Thoracic aorta (tissue), 2 donors: ENCODE measurements around the gene HTR2B. TPM values are rescaled to one million over a fixed set of nuclear protein-coding genes. Genes with fewer than 3 reads are reported as not detected.

Experiments used
- ATAC-seq: fragments of 150-250 bp; one replicate; pipeline ENCODE4 v1.8.0; 2017; ENCODE audit warnings: low read depth; ENCODE audit not compliant: insufficient number of reproducible peaks, low FRiP score
- DNase-seq: peaks from one replicate; pipeline ENCODE4 v3.0.0-alpha.2; 2020; ENCODE audit warnings: low spot score
- H3K27ac ChIP-seq, 2 donors: fragments of 200-600 bp; sonication (generic); 1 replicate in 1 of 2; 2 replicates in 1 of 2; pipeline ENCODE4 v1.5.1; 2016; ENCODE audit warnings: mild to moderate bottlenecking in 2 of 2, moderate library complexity in 2 of 2
- H3K27me3 ChIP-seq: fragments of 200-600 bp; sonication (generic); replicated peaks from 2 replicates; pipeline ENCODE4 v1.6.0; 2016; ENCODE audit warnings: mild to moderate bottlenecking; ENCODE audit not compliant: insufficient read depth
- H3K36me3 ChIP-seq: fragments of 200-600 bp; sonication (generic); one replicate; pipeline ENCODE4 v1.5.1; 2016
- H3K4me1 ChIP-seq, 2 donors: fragments of 200-600 bp; sonication (generic); 1 replicate in 1 of 2; 2 replicates in 1 of 2; pipeline versions ENCODE4 v1.5.1 to v1.6.0; 2016; ENCODE audit warnings: low read depth in 2 of 2, mild to moderate bottlenecking in 1 of 2; ENCODE audit not compliant: control insufficient read depth in 1 of 2
- H3K4me3 ChIP-seq: fragments of 200-600 bp; sonication (generic); 2 replicates; pipeline ENCODE4 v1.5.1; 2016; ENCODE audit warnings: mild to moderate bottlenecking
- H3K9me3 ChIP-seq: fragments of 200-600 bp; sonication (generic); 2 replicates; pipeline ENCODE4 v1.5.1; 2016
- CTCF ChIP-seq: fragments of 200-600 bp; sonication (generic); IDR thresholded peaks from one replicate; pipeline ENCODE4 v1.5.1; 2019; ENCODE audit warnings: antibody characterized with exemption
- total RNA-seq, 2 donors: library from RNA; depleted of rRNA; stranded (reverse); fragments of >200 nt; gene quantifications; one replicate each; pipeline versions ENCODE4 v1.1.0 to v1.2.3, GENCODE V29; 2016

Gene HTR2B
- total RNA-seq, 2 donors from 2014 or later, result 2.8 to 9.2 TPM

- Histone ChIP-seq H3K27me3 (no peaks in the 10 kb centered on the region), H3K4me1 (peaks cover 0 to under 1% of the 10 kb centered on the region in 2 donors), H3K27ac (no peak overlapping the region), H3K9me3 (no peaks in the 10 kb centered on the region), H3K4me3 (no peak overlapping the region), H3K36me3 (peaks cover 36% of the 10 kb centered on the region)
- no peak for DNase-seq
- TF ChIP-seq CTCF, result no peak
- ATAC-seq, result no peak
Observed at GRCh38 chr2:231168460-231169139, 43.8 kb upstream of the HTR2B start.

- H3K27me3 ChIP-seq, result no peaks in the 10 kb centered on the region
- ATAC-seq (no peak), DNase-seq (no peak)
- no peak overlapping the region for H3K27ac ChIP-seq
- no peaks in the 10 kb centered on the region for H3K9me3 ChIP-seq
- TF ChIP-seq CTCF, result no peak
- no peak overlapping the region for H3K4me3 ChIP-seq
- H3K36me3 ChIP-seq, result peaks cover 35% of the 10 kb centered on the region
- H3K4me1 ChIP-seq, result peaks cover 0 to 8% of the 10 kb centered on the region in 2 donors
Observed at GRCh38 chr2:231167745-231168459, 43.1 kb upstream of the HTR2B start.

- no peak for DNase-seq
- H3K4me1 ChIP-seq, result peaks cover 26 to 46% of the 10 kb centered on the region in 2 donors
- no peak for ATAC-seq
- peak overlapping the region; percentile 31 to 85 for H3K27ac ChIP-seq
- no peaks in the 10 kb centered on the region for H3K27me3 ChIP-seq
- TF ChIP-seq CTCF, result no peak
- H3K36me3 ChIP-seq, result peaks cover 14% of the 10 kb centered on the region
- no peaks in the 10 kb centered on the region for H3K9me3 ChIP-seq
- no peak overlapping the region for H3K4me3 ChIP-seq
Observed at GRCh38 chr2:231163414-231164095, 38.7 kb upstream of the HTR2B start.

- no peak for TF ChIP-seq CTCF
- H3K27ac ChIP-seq, result peak overlapping the region; percentile 80 to 85
Observed at GRCh38 chr2:231163011-231163410, 38.2 kb upstream of the HTR2B start.

GRCh38 chr2:231161877-231162329 lies 37.1 kb upstream of the HTR2B start:
- Histone ChIP-seq H3K4me3 (peak overlapping the region; percentile 44), H3K4me1 (peaks cover 26 to 46% of the 10 kb centered on the region in 2 donors), H3K27ac (peak overlapping the region; percentile 80 to 85), H3K27me3 (no peaks in the 10 kb centered on the region), H3K36me3 (peaks cover 10% of the 10 kb centered on the region), H3K9me3 (no peaks in the 10 kb centered on the region)
- ATAC-seq, result peak; percentile 68
- no peak for DNase-seq
- TF ChIP-seq CTCF, result no peak

More at GRCh38 chr2:231163011-231163410, 38.2 kb upstream of the HTR2B start:
- ATAC-seq (no peak), DNase-seq (no peak)
- Histone ChIP-seq H3K27me3 (no peaks in the 10 kb centered on the region), H3K36me3 (peaks cover 14% of the 10 kb centered on the region), H3K9me3 (no peaks in the 10 kb centered on the region), H3K4me1 (peaks cover 26 to 46% of the 10 kb centered on the region in 2 donors), H3K4me3 (no peak overlapping the region)
